Stomach (tissue), 9 donors: ENCODE data around the gene TUBA4B. TPM values are rescaled to one million over a fixed set of nuclear protein-coding genes. Genes with fewer than 3 reads are reported as not detected.

Experiments
- DNase-seq, 2 donors: peaks; one replicate each; pipeline versions ENCODE4 v3.0.0 to v3.0.0-alpha.2; 2013 to 2019
- H3K27ac ChIP-seq, 5 donors: fragments of 200-600 bp in 4 of 5; sonication (generic) in 4 of 5; one replicate each; pipeline ENCODE4 v1.5.1; 2013 to 2019; ENCODE audit warnings: mild to moderate bottlenecking in 1 of 5, moderate library complexity in 1 of 5
- H3K27me3 ChIP-seq, 3 donors: fragments of 200-600 bp; sonication (generic); one replicate each; pipeline ENCODE4 v1.5.1; 2017 to 2019; ENCODE audit warnings: mixed run types in 1 of 3
- H3K36me3 ChIP-seq, 4 donors: fragments of 200-600 bp; sonication (generic); 1 replicate in 3 of 4; 2 replicates in 1 of 4; pipeline ENCODE4 v1.5.1; 2016 to 2019
- H3K4me1 ChIP-seq, 4 donors: fragments of 200-600 bp; sonication (generic); one replicate each; pipeline ENCODE4 v1.5.1; 2016 to 2019
- H3K4me3 ChIP-seq, 4 donors: fragments of 200-600 bp; sonication (generic) in 3 of 4; one replicate each; pipeline ENCODE4 v1.5.1; 2016 to 2019; ENCODE audit warnings: mild to moderate bottlenecking in 1 of 4
- H3K9me3 ChIP-seq, 4 donors: fragments of 200-600 bp; sonication (generic); one replicate each; pipeline ENCODE4 v1.5.1; 2016 to 2019
- EP300 ChIP-seq: sonication (generic); formaldehyde crosslinking; IDR thresholded peaks from one replicate; pipeline ENCODE4 v1.6.1; 2017; ENCODE audit warnings: antibody characterized with exemption
- POLR2A ChIP-seq, 4 donors: fragments of 450-650 bp; IDR thresholded peaks; one replicate each; pipeline ENCODE4 v1.6.1; 2016; ENCODE audit warnings: antibody characterized with exemption in 4 of 4, control low read depth in 2 of 4, mild to moderate bottlenecking in 1 of 4, moderate library complexity in 1 of 4
- POLR2AphosphoS5 ChIP-seq, 3 donors: sonication (generic); formaldehyde crosslinking; IDR thresholded peaks; one replicate each; pipeline ENCODE4 v1.6.1; 2016; ENCODE audit warnings: antibody characterized with exemption in 3 of 3
- WGBS, 5 donors: extraction: QIAGEN DNeasy Blood & Tissue Kit in 3 of 5; methylation state at CpG; one replicate each; pipeline versions ENCODE4 v1.1.5 to v1.1.7; 2013 to 2018; 5-methylcytosine and 5-hydroxymethylcytosine counted together
- intact Hi-C: fragments of 100-400 bp; cut with DNase I; formaldehyde crosslinking; loops from one replicate; pipeline ENCODE4 v1.15.1; 2023; ENCODE audit warnings: low total_unique reads
- polyA plus RNA-seq, 3 donors: library from polyadenylated mRNA; stranded (reverse); fragments of 200-250 nt; gene quantifications; one replicate each; pipeline ENCODE4 v1.2.3, GENCODE V29; 2013
- total RNA-seq, 5 donors: library from RNA; depleted of rRNA; stranded (reverse); fragments of >200 nt; gene quantifications; one replicate each; pipeline versions ENCODE4 v1.1.0 to v1.2.3, GENCODE V29; 2014 to 2016
- TF ChIP-seq, protein P1 (sequence below), 7 experiments: fragments of 450-650 bp in 4 of 7; fragments of 200-600 bp in 3 of 7; sonication (generic) in 3 of 7; IDR thresholded peaks; one replicate each; pipeline ENCODE4 v1.5.1; 2016 to 2019; ENCODE audit warnings: antibody characterized with exemption in 7 of 7, control low read depth in 2 of 7, mild to moderate bottlenecking in 1 of 7
- donor health status: healthy with polysubstance abuse.
- donor health status: Bipolar disorder and iron deficiency.
- donor health status: healthy.

TUBA4B gene
- total and polyA plus RNA-seq, 8 donors, result not detected

DNA sequence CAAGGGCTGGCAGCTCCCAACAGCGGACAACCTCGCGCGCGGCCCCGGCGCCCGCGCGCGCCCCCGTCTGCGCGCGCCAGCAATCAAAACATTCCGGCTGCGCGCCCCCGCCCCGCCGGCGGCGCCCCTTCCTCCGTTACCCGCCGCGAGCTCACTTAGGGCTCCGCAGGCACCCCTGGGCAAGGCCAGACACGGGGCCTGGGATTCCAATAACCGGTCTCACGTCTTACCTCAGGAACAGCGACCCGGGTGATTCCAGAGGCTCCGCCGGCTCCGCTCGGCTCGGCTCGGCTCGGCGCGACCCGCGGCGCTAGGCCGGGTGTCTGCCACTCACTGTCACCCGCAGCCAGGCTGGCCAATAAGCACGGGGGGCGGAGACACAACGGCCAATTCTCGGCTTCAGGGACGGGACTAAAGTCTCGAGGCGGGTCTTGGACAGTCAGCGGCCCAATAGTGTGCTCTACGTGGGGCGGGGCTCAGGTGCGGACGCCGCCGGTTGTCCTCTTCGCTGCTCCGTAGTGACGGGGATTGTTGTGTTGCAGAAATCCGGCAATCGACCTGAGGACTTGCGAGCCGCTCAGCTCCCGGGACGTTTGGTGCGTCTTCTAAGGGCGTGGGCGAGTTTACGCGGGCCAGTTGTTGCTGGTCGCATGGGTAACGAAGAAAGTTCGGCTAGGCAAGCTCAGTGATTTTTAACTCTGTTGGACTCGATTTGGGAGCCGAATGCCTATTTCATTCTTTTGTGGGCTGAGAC, 23.6 kb upstream of the TUBA4B start, which contains the start of the genes ANKZF1 and ATG9A:
Gene ANKZF1 (plus strand): TSS at position 502 of the 754 bp plus-strand sequence. CDS start 452 bp downstream, outside the sequence.
Gene ATG9A (minus strand): TSS at position 332 of the 754 bp plus-strand sequence. CDS start 1,612 bp downstream, outside the sequence.
- WGBS, 5 donors, result 0 to 1% (median 1%) methylated on average over 34 to 80 of the region's 80 CpGs
- intact Hi-C loops, result loop anchor here (10.0 kb wide), 1 partner anchor 55 kb away; no protein-coding TSS in a partner anchor

DNA sequence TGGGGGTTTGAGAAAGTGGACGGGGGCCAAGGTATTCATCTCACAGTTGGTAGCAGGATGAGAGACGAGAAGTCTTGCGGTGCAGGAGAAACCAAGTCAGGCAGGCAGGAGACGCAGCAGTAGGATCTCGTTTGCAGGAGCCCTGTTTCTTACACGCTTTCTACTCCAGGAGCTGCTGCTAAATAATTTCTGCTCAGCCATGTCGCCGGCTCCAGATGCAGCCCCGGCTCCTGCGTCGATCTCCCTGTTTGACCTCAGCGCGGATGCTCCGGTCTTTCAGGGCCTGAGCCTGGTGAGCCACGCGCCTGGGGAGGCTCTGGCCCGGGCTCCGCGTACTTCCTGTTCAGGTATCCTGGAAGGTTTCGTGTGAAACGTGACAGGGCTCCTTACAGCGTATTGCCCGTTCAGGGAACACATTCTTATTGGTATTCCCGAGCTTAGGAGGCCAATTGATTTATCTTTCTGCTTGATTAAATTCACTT, 22.9 kb upstream of the TUBA4B start:
- Histone ChIP-seq H3K4me1 (peaks cover 19 to 57% (median 38%) of the 10 kb centered on the region in 4 donors), H3K27ac (peak overlapping the region; percentile 95 to 98 (median 96)), H3K27me3 (no peaks in the 10 kb centered on the region), H3K4me3 (peak overlapping the region; percentile 64 to 82 (median 78)), H3K36me3 (peaks cover 37 to 59% (median 53%) of the 10 kb centered on the region in 4 donors), H3K9me3 (no peaks in the 10 kb centered on the region)
- TF ChIP-seq EP300 (no peak), POLR2AphosphoS5 (IDR thresholded peaks at IDR 0.05) (no peak), POLR2A (IDR thresholded peaks at IDR 0.05) (no peak)
- TF ChIP-seq, protein P1, sequence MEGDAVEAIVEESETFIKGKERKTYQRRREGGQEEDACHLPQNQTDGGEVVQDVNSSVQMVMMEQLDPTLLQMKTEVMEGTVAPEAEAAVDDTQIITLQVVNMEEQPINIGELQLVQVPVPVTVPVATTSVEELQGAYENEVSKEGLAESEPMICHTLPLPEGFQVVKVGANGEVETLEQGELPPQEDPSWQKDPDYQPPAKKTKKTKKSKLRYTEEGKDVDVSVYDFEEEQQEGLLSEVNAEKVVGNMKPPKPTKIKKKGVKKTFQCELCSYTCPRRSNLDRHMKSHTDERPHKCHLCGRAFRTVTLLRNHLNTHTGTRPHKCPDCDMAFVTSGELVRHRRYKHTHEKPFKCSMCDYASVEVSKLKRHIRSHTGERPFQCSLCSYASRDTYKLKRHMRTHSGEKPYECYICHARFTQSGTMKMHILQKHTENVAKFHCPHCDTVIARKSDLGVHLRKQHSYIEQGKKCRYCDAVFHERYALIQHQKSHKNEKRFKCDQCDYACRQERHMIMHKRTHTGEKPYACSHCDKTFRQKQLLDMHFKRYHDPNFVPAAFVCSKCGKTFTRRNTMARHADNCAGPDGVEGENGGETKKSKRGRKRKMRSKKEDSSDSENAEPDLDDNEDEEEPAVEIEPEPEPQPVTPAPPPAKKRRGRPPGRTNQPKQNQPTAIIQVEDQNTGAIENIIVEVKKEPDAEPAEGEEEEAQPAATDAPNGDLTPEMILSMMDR (IDR thresholded peaks at IDR 0.05), result no peak
- 0 to 1% (median 0%) methylated on average over 20 to 24 of the region's 24 CpGs for WGBS, 5 donors
- intact Hi-C loops, result no loop called here
- peak; percentile 73 to 87 for DNase-seq

More for the DNA sequence above, 23.6 kb upstream of the TUBA4B start, which contains the start of the genes ANKZF1 and ATG9A:
- H3K27me3 ChIP-seq, result no peaks in the 10 kb centered on the region
- peaks cover 19 to 57% (median 38%) of the 10 kb centered on the region in 4 donors for H3K4me1 ChIP-seq
- peak; percentile 99 to 100 for DNase-seq
- TF ChIP-seq POLR2A (IDR thresholded peaks at IDR 0.05), result peak in 2 of 4 donors; percentile 32 to 79
- TF ChIP-seq EP300, result no peak
- TF ChIP-seq POLR2AphosphoS5 (IDR thresholded peaks at IDR 0.05), result peak; percentile 95 to 98 (median 96)
- TF ChIP-seq, protein P1 (IDR thresholded peaks at IDR 0.05), result no peak
- no peaks in the 10 kb centered on the region for H3K9me3 ChIP-seq
- peaks cover 37 to 59% (median 53%) of the 10 kb centered on the region in 4 donors for H3K36me3 ChIP-seq
- H3K4me3 ChIP-seq, result peak within 1 kb of the TSS; percentile 64 to 82 (median 78)
- peak within 1 kb of the TSS; percentile 95 to 98 (median 96) for H3K27ac ChIP-seq

DNA sequence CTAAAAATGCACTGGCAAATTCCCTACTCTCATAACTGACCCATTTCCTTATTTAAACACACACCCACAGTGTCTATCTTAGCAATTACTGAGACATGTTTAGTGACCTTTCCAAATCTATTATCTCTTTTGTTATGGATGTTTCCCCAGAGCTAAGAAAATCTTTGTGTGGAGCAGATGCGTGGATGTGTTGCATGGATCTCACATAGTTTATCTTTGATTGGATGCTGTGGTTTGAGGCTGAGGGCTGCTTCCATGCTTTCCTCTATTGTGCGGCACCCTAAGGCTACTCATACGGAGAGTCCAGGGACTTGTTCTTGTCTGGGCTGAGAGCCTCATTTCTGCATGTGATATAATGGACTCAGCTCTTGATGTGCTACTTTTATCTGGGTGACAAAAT, 18.7 kb upstream of the TUBA4B start:
- intact Hi-C loops, result no loop called here
- Histone ChIP-seq H3K4me3 (no peak overlapping the region), H3K27ac (no peak overlapping the region), H3K9me3 (no peaks in the 10 kb centered on the region), H3K36me3 (peaks cover 67 to 76% (median 75%) of the 10 kb centered on the region in 4 donors), H3K4me1 (peaks cover 6 to 20% (median 19%) of the 10 kb centered on the region in 4 donors), H3K27me3 (no peaks in the 10 kb centered on the region)
- 78 to 96% (median 92%) methylated on average over 3 of the region's 3 CpGs for WGBS, 5 donors
- TF ChIP-seq POLR2A (IDR thresholded peaks at IDR 0.05), result no peak
- TF ChIP-seq, protein P1 (IDR thresholded peaks at IDR 0.05), result no peak
- no peak for TF ChIP-seq EP300
- no peak for TF ChIP-seq POLR2AphosphoS5 (IDR thresholded peaks at IDR 0.05)
- no peak for DNase-seq

DNA sequence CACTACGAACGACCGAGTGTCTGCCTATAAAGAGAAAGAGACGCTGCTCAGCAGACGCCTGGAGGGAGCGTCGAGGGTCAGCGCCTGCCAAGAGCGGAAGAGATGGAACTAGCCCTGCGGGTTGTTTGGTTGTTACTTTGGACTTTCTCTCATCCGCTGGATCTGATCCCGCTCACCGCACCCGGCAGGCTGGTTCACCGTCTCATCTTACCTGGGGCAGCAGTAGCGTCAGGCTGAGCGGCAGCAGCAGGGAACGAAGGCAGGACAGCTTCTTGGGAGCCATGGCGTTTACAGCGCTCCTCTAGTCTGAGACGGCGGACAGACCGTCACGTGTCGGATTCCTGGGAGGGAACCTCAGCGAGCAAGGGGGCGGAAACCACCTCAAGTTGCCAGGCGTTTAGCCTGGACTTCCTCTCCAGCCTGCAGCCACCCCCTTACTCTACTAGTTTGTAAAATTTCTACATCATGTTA, 9.7 kb upstream of the TUBA4B start:
- H3K27ac ChIP-seq, result peak overlapping the region in 1 of 5 donors; percentile 27
- no peaks in the 10 kb centered on the region for H3K27me3 ChIP-seq
- intact Hi-C loops, result no loop called here
- 40 to 53% (median 45%) methylated on average over 24 to 28 of the region's 28 CpGs for WGBS, 5 donors
- no peaks in the 10 kb centered on the region for H3K9me3 ChIP-seq
- DNase-seq, result peak in 1 of 2 donors; percentile 50
- no peak for TF ChIP-seq POLR2AphosphoS5 (IDR thresholded peaks at IDR 0.05)
- TF ChIP-seq POLR2A (IDR thresholded peaks at IDR 0.05), result no peak
- no peak for TF ChIP-seq EP300
- TF ChIP-seq, protein P1 (IDR thresholded peaks at IDR 0.05), result no peak
- peaks cover 5 to 37% (median 20%) of the 10 kb centered on the region in 4 donors for H3K36me3 ChIP-seq
- H3K4me3 ChIP-seq, result peak overlapping the region; percentile 4 to 25 (median 21)
- peaks cover 23 to 40% (median 38%) of the 10 kb centered on the region in 4 donors for H3K4me1 ChIP-seq
